ENCODE data around the gene ABO.

DNA sequence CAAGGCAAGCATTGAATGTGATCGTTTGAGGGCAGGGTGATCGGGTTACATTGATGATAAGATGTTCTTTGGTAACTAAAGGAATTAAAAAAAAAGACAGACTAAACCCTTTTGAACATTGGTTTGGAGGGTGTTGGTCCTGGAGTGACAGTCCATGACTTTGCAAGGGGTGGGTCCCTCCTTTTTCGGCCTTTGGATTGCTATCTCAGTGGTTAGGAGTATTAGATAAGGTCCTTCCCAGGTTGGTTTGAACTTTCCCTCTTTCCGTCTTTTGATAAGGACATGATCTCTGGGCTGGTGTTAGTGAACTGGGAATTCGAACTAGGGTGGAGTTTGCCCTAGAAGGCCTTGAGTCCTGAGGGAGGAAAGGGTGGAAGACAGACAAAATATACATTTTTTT, 5.4 kb upstream of the ABO start:
- TF ChIP-seq, protein P1, sequence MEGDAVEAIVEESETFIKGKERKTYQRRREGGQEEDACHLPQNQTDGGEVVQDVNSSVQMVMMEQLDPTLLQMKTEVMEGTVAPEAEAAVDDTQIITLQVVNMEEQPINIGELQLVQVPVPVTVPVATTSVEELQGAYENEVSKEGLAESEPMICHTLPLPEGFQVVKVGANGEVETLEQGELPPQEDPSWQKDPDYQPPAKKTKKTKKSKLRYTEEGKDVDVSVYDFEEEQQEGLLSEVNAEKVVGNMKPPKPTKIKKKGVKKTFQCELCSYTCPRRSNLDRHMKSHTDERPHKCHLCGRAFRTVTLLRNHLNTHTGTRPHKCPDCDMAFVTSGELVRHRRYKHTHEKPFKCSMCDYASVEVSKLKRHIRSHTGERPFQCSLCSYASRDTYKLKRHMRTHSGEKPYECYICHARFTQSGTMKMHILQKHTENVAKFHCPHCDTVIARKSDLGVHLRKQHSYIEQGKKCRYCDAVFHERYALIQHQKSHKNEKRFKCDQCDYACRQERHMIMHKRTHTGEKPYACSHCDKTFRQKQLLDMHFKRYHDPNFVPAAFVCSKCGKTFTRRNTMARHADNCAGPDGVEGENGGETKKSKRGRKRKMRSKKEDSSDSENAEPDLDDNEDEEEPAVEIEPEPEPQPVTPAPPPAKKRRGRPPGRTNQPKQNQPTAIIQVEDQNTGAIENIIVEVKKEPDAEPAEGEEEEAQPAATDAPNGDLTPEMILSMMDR (IDR thresholded peaks at IDR 0.05), result no peak
- TF ChIP-seq POLR2AphosphoS5 (IDR thresholded peaks at IDR 0.05), result no peak
- TF ChIP-seq EP300 (IDR thresholded peaks at IDR 0.05), result no peak
- TF ChIP-seq POLR2A (IDR thresholded peaks at IDR 0.05), result no peak

All from suprapubic skin (tissue), 4 donors.